ENCODE measurements around the gene DLG1.

DLG1 gene

DNA sequence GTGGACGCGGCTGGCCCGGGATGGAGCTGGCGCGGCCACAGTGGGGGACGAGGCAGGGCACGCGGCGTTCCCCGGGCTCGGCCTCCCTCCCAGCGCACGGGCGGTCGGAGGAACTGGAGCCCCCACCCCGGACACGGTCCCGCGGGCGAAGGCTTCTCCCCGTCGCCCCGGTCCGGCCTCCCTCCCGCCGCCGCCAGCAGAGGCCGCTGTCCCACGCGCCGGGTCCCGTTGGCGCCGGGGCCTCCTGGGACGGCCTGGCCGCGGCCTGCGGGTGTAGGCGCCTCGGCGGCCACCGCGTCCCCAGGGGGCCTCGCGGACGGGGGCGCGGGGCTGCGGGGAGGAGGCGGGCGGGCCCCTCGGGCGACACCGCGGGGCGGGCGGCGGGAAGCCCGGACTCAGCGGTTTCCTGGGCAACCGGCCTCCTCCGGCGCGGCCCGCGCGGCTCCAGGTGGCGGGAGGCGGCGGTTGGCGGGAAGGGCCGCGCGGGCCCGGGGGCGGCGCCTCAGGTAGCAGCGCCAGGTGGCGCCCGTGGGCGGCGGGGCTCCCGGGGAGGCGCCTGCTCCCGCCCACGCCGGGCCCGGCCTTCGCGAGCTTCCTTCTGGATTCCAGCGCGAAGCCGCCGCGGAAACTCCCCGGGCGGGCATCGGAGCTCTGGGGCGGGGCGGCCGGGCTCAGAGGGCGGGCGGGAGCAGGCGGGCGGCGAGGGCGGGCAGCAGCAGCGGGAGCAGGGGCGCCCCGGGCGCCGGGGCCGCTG lies 295.5 kb downstream of the DLG1 start:
- DNase-seq (ENCODE audit: low read depth in 2 of 2, low spot score in 1 of 2): peak; percentile 38 to 57

DNA sequence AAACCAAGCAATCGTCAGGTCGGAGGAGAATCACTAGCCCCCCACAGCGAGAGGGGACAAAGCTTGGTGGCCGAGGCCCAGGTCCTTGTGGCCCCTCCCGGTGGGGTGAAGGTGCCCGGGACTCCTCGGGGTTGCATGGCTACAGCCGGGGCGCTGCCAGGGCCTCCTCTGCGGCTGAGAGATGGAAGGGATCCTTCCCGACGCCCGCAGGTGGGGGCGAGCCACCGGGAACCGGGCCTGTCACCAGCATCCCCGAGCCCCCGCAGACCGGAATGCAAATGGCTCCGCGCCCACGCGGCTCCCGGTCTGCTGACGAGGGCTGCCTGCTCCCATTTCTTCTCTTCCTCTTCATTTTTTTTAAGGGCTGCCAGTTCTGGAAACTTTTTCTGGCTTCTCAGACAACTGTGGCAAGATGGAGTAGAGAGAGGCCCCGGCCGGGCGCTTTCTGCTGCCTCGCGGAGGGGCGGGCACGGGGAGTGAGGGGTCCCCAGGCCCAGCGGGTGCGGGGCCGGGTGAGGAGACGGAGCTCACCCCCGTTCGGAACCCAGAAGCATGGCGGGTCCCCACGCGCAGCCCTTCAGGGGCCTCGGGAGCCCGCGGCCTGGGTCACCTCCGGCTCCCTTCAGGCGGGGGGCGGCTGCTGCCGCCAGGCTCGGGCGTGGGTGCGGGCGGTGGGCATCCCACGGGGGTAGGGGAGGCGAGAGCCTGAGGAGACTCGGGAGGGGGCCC lies 296.3 kb downstream of the DLG1 start:
- DNase-seq (ENCODE audit: low read depth in 2 of 2, low spot score in 1 of 2): no peak

- no peak for DNase-seq (ENCODE audit: low read depth in 2 of 2, low spot score in 1 of 2)
Measured at GRCh38 chr3:197001106-197001971, 297.1 kb downstream of the DLG1 start.

DNA sequence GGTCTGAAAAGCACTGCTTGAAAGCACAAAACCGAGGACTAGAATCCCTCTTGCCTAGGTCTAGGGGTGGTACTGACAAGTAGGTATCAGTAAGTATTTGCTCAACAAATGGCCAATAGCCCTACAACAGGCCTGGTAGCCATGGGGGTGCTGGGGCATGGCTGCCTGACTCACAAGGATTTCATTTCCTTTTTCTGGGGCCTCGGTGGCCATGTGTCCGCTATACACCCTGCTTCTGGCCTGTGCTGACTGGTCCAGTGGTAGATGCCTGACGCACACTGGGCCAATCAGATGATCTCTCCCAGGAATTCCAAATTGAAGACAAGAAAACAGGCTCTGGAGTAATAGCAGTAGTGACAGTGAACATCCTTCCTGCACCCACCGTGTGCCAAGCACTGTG lies 298.2 kb downstream of the DLG1 start:
- DNase-seq (ENCODE audit: low read depth in 2 of 2, low spot score in 1 of 2): no peak

GRCh38 chr3:196998966-196999760 lies 299.2 kb downstream of the DLG1 start:
- no peak for DNase-seq (ENCODE audit: low read depth in 2 of 2, low spot score in 1 of 2)

DNA sequence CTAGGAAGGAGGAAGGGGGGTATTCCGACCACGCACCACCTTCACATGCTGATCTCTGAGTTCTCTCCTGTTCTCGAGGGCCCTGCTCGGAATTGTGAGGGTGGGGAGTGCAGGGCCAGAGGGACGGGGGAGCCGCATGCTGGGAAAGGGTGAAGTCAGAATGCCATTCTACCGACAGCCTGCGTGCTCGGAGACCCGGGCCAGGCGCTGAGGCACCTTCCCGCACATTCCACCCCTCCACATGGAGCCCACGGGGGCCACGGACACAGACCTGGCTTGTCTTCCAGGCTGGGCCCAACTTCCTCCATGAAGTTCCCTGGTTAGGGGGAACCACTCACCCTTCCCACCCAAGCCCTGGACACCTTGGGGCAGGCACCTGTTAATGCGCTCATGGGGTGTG lies 301.1 kb downstream of the DLG1 start:
- DNase-seq (ENCODE audit: low read depth in 2 of 2, low spot score in 1 of 2): no peak

- DNase-seq (ENCODE audit: low read depth in 2 of 2, low spot score in 1 of 2): no peak
Measured at GRCh38 chr3:196996454-196997265, 301.8 kb downstream of the DLG1 start.

DNA sequence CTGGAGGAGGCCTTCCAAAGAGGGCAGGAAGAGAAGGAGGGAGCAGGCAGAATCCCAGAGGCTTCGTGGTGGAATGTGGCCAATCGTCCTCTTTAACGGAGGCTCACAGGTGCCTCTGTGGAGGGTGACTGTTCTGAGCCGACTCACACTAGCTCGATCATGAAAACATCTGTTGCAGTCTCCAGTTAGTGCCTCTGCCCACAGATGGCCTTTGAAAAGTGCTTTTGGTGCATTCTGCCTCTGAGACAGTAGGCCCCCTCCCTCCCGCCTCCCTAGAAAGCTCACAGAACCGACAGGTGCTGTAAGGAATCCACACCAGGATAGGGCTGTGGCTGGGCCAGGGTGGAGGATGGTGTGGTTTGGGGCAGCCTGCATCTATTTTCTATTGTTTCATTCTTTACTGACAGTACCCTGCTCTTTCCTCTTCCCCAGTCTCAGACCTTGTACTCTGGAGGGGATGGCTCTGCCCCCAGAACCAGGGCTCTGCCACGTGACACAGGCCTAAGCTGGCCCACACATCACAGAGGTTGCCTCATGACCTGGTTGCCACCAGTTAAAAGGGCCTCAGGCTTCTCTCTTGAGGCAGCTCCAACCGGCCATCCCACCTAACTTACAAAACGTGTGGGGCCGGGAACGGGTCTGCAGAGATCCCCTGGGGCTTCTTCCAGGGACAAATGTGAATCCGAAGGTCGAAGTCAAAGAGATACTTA lies 302.6 kb downstream of the DLG1 start:
- no peak for DNase-seq (ENCODE audit: low read depth in 2 of 2, low spot score in 1 of 2)

GRCh38 chr3:196995027-196995426 lies 303.4 kb downstream of the DLG1 start:
- DNase-seq (ENCODE audit: low read depth in 2 of 2, low spot score in 1 of 2): no peak

DNA sequence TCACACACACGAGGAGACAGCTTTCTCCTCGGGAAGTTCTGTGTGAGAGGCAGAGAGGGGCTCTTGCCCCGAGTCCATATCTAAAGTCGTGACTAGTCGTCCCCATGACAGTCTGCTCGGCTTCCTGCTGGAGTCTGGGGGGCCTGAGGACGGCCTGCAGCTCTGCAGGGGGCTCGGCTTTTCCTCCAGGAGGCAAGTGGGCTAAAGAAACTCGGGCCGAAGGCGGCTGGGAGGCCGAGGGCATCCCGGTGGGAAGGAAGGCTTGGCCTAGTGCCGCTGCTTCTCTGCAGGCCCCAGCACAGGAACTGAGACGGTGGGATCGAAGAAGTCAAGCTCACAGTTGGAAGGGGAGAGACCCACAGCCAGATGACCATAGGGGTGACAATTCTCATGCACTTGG lies 304.4 kb downstream of the DLG1 start:
- no peak for DNase-seq (ENCODE audit: low read depth in 2 of 2, low spot score in 1 of 2)
